Right hindlimb (tissue), 1 donor: Measurements from ENCODE around the gene SPDYE16.
"Not testable (repeated sequence)": the region's sequence is repeated elsewhere in the genome, so short reads cannot be mapped to it uniquely, and the experiment has no call there.

Source experiments
- DNase-seq: peaks from one replicate; pipeline ENCODE4 v3.0.0-alpha.2; 2018

SPDYE16 gene, protein sequence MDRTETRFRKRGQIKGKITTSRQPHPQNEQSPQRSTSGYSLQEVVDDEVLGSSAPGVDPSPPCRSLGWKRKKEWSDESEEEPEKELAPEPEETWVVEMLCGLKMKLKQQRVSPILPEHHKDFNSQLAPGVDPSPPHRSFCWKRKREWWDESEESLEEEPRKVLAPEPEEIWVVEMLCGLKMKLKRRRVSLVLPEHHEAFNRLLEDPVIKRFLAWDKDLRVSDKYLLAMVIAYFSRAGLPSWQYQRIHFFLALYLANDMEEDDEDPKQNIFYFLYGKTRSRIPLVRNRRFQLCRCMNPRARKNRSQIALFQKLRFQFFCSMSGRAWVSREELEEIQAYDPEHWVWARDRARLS

DNA sequence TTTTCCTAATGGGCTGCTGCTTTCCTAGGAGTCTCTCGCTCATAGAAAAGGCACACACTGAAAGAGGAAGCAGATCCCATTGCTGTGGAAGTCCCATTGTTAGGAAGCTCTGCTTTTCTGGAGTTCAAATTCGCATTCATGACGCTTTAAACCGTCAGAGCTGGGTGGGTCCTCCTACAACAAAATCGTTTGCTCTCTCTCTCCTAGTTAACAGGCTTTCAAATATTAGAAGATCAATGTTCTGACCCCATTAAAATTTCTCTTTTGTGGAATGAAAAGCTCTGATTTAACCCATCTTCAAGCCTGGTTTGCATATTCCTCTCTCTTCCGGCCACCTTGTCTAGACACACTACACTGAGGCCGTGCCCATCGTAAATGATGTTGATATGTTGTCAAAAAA is at the start of gene SPDYE16:
Gene SPDYE16, minus strand, starts transcription at position 101 of the 400 bp plus-strand sequence. CDS start 1,838 bp downstream, outside the sequence.
- DNase-seq: not testable (repeated sequence)

DNA sequence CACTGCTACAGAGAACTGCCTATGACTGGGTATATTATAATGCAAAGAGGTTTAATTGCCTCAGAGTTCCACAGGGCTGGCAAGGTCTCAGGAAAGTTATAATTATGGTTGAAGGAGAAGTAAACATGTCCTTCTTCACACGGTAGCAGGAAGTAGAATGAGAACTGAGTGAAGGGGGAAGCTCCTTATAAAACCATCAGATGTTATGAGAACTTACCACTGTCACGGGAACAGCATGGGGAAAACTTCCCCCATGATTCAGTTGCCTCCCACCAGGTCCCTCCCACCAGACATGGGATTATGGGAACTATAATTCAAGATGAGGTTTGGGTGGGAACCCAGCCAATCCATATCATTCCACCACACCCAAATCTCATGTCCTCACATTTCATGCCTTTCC is 49.6 kb upstream of the SPDYE16 start:
- DNase-seq: not testable (repeated sequence)

DNA sequence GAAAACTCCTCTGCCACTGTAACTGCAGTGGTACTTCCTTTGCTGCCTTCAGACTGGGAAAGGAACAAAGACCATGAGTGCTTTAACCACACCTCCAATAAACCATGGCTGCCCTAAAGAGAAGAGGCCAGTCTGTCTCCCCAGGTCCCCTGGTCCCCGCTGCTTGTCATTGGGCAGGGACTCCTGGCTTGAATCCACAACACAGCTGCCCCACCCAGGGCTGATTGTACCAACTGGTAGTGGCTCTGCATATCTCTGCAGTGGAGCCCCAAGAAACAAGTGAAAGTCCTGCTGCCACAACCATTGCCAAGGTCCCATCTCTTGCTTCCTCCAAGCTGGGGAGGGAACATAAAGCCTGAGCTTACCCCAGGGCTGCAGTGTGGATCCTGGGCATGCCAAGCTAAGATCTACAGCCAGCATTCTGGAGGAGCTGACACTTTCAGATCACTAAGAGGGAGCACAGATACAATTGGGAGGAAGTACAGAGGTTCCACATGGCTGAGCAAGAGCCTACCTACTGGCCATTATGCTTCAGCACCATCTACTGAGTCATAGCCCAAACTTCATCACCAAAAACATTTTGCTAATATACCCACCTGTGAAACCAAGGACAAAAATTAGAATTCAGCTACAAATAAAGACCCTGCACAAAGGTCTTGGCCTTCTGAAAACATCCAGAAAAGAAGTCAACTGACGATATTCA is 48.7 kb upstream of the SPDYE16 start:
- not testable (repeated sequence) for DNase-seq

DNA sequence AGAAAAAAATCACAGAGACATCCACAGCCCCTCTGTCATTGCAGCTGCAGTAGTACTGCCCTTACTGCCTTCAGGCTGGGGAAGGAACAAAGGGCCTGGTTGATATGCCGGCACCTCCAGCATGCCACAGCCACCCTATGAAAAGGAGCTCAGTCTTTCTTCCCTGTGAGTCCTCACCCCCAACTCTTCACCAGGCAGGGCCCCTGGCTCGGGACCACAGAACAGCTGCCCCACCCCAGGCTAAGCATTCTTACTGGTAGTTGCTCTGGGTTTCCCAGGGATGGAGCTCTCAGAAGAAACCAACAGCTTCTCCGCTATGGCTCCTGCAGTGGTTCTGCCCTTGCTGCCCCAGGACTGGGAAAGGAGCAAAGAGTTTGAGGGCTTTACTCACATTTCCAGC is 47.9 kb upstream of the SPDYE16 start:
- DNase-seq: not testable (repeated sequence)

DNA sequence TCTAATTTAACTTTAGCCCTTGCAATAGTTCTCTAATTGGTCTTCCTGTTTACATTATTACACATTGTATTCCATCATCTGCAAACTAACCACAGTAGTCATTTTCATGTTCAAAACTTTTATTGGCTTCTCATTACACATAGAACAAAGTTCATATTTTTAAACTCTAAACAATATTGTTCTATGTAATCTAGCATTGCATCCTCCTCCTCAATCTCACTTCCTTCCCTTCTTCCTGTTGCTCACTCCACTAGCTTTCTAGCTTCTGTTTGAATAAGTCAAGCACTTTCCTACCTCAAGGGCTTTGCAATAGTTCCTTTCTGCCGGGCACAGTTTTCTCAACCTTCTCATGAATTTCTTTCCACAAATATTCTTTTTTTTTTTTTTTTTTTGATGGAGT is 45.5 kb upstream of the SPDYE16 start:
- not testable (repeated sequence) for DNase-seq

DNA sequence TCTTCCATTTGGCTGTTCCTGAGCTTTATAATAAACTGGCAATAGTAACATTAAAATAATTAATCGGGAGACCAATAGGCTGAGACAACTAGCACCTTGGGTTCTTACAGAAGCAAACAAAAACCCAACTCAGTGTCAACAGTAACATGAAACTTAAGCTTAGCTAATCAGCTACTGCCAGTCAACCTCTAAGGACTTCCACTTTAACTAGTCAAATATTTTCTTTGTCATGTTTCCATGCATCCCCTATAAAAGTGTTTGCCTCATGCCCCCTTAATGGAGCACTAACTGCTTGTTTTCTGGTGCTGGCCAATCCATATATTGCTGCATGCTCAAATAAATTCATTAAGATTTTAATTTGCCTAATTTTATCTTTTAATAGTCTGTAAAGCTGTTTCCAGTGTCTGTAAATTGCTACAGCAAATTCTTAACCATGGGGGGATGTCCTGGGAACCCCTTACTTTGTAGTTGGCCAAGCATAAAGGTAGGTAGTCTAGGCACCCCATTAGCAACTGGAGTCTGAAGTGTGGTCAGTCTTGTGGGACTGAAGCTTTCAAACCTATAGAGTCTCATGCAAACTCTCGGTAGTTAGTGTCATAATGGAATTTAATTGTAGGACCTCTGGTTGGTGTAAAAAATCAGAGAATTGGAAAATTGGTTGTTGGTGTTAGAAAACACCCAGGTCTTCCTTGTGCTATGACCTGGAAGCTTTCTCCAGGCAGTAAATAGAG is 43.7 kb upstream of the SPDYE16 start:
- DNase-seq: not testable (repeated sequence)

DNA sequence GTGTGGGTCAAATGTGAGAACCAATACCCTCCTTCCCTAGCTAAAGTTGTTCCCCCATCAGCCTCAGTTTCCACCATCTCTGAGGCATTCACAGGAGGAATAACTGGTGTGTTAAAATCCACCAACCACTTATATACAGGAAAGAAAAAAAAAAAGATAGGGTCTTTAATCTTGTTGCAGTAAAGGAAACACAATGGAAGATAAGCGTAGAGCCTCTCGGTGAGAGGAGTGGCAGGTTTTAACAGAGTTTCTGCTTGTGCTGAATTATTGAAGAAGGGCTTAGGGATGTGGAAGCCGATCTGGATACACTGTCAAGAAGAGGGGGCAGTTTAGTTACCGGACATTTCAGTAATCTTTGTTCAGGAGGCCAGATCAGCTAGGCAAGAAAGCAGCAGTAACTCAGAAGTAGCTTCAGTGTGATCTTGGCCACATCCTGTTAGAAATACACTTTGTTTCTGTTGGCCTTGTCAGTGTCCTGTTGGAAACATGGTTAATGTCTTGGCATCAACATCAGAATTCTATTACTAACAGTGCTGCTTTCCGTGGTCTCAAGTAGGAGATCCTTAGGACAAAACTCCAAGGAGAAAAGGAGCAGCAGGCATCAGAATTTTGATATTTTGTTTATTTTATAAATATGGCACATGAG is 40.7 kb upstream of the SPDYE16 start:
- DNase-seq: peak; percentile 30

DNA sequence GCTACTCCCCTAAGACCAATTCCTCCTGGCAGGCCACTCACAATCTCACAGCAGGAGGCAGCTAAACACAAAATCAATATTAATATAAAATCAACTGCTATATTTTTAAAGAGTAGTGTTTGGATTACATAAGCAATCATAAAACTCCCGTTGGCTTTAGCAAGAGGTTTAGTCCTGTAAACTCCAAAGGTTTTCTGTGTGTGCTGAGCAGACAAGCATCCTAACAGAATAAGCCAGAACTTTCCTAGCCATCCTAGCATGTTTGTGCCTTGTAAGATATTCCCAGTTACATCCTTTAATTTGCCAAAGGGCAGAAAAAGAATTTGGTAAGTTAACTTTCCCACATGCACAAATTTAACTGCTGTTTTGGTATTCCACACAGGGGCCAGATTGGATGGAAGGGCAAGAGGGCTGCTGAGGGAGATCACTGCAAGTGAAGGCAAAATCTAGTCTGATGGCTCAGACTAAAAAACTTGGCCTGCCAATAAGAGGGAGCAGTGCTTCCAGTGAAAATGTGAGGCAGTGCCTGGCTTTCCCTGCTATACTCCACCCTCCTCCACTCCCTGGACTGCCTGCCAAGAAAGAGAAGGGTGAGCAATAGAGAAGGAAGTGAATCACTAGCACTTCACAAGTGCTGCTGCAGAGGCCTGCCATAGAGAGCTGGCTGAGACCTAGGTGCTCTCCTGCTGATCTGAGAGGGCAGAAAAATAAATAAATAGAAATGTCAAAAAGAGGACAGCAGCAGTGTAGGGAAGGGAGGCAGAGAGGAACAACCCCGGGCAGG is 39.9 kb upstream of the SPDYE16 start:
- peak; percentile 82 for DNase-seq

DNA sequence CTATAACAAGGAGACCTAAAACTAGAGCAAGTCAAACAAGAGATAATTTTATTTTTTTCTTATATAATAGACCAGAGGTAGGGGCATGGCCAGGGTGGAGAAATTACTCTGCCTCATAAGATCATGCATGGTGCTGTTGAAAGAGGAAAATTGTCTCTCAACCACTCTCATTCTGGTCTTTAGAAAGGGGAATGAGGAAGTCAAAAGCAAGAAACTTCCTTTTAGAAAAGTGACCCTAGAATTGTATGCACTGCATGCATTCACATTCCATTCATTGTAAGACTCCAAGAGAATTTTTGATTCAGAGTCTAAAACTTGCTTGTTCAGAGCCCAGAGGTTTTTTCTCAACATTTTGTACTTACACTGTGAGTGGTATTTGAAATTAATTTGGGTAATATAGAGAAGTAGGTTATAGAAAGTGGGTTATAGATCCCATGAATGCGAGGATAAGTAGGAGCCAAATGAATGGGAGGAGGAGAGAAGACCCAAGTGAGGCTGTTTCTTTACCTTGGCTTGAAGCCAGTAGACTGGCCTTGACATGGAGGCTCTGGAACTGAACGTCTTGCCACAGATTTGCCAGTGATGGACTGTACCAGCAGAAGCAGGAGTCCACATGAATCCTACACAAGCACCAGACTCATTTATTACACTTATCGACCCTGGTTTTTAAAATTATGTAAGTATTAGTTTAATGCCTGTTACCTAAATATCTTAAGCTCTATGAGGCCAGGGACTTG is 33.0 kb upstream of the SPDYE16 start:
- DNase-seq: not testable (repeated sequence)

DNA sequence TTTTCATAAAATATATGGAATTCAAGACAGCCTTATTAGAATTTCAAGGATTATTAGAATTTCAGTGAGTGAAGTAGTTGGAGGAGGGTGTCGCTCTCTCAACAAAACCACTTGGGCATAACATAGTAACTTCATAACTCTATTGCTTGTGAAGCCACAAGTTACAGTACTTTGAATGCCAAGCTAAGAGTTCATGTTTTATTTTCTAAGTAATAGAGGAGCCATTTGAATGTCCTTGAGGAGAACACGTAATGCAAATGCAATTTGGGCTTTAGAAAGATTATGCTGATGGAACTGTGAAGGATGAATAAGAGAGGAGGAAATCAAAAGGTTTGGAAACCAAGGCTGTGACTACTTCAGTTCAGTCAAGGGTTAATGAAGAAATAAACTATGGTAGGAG is 32.3 kb upstream of the SPDYE16 start:
- DNase-seq: not testable (repeated sequence)

DNA sequence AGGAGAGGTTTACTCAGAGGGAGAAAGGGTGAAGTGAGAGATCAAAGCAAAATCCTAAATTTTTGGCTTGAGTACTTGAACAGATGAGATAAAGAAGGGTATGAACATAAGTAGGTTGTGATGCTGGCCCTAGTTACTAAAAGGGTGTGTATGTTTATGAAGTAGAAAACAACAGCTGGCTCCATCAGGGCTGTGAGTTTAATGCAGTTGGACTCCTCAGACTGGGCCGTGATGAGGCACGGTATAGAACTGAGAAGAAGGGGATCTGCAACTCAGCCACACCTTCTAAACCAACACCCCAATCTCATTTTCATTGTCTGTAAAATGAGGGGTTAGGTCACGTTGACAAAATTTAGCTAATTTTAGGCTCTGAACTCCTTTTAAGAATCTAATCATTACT is 29.2 kb upstream of the SPDYE16 start:
- DNase-seq: not testable (repeated sequence)

DNA sequence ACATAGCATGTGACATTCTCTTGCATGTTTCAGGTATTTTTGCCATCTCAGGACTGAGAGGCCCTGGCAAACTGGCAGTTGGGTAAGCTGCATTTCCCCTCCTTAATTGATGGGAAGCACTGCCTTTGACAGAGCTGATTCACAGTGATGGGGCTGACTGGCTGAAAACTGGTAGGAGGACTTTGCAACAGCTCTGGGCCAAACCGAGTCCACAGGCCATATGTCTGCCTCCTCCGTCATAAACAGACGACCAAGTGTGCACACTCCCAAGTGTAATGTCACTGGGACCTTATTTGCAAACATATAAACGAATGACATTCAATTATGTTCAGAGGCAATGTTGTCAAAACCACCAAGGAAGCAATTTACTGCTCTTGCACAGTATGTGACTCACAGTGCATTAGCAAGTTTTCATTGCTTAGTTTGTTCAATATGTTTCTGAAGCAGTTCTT is 27.3 kb upstream of the SPDYE16 start:
- DNase-seq: not testable (repeated sequence)

DNA sequence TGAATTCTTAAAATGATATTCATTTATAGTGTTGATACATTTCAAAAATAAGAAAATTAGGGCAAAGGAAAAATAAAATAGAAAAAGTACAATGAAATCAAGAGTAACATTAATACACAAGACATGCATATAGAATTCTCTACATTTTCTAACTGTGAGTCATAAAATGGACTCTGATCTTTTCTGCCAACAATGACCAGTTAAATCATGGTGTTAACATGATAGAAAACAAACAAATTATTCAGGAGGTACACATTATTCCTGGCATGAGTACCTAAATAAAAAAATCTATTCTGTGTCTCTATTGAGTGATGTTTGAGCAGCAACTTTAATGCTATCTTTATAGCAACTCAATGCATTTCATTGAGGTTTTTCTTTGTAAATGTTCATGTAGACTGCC is 25.6 kb upstream of the SPDYE16 start:
- DNase-seq: not testable (repeated sequence)

DNA sequence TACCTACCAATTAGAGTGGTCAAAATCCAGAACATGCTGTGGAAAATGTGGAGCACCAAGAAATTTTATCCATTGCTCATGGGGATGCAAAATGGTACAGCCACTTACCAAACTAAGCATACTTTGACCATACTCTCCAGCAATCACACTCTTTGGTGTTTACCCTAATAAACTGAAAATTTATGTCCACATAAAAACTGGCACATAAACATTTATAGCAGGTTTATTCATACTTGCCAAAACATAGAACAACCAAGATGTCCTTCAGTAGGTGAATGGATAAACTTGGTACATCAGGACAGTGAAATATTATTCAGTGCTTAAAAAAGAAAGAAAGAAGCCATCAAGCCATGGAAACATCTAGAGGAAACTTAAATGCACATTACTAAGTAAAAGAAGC is 24.7 kb upstream of the SPDYE16 start:
- not testable (repeated sequence) for DNase-seq

DNA sequence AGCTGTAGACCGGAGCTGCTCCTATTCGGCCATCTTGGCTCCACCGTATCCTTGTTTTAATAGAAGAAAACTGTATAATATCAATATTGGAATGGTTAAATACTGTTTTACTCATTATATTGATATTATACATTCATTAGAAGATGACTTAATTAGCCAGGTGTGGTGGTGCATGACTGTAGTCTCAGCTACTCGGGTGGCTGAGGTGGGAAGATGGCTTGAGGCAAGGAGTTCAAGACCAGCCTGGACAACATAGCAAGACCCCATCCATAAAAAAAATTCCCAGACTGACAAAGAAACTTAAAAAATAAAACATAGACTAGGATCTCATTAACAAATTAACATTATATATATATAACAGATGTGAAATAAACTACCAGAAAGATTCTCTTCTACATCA is 24.2 kb upstream of the SPDYE16 start:
- DNase-seq: not testable (repeated sequence)

DNA sequence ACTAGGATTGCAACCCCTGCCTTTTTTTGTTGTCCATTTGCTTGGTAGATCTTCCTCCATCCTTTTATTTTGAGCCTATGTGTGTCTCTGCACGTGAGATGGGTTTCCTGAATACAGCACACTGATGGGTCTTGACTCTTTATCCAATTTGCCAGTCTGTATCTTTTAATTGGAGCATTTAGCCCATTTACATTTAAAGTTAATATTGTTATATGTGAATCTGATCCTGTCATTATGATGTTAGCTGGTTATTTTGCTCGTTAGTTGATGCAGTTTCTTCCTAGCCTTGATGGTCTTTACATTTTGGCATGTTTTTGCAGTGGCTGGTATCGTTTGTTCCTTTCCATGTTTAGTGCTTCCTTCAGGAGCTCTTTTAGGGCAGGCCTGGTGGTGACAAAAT is 21.9 kb upstream of the SPDYE16 start:
- DNase-seq: not testable (repeated sequence)

DNA sequence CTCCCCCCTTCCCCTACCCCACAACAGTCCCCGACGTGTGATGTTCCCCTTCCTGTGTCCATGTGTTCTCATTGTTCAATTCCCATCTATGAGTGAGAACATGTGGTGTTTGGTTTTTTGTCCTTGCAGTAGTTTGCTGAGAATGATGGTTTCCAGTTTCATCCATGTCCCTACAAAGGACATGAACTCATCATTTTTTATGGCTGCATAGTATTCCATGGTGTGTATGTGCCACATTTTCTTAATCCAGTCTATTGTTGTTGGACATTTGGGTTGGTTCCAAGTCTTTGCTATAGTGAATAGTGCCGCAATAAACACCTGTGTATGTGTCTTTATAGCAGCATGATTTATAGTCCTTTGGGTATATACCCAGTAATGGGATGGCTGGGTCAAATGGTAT is 18.2 kb upstream of the SPDYE16 start:
- DNase-seq: not testable (repeated sequence)

DNA sequence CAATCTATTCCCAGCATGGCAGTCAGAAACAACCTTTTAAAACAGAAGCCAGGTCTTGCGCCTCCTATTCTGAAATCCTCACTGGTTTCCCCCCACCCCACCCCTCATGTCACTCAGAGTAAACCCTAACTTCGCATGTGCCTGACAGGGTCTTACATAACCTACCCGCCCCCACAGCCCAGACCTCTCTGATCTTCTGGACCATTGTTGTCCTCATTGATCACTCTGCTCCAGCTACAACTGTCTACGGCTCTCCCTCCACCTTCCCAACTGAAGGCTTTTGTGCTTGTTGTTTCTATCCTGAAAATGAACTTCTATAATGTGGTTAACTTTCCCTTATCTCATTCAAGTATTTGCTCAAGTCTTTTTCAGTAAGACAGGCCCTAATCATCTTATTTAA is 17.1 kb upstream of the SPDYE16 start:
- DNase-seq: not testable (repeated sequence)

DNA sequence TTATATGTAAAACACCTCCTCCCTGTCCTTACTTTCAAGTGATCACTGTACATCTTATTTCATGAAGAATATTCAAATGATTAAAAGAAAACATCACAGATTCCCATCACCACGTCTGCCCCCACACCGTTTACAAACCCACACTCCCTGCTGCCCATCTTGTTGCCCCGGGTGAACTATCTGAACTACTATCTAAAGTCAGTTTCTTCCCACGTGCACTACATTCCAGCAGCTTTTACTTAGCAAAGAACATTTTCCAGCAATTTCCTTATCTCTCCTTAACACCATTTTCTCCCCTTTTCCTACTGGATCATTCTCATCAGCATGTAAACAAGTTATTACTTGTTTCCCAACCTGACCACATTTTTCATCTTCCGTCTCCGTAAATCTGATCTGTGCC is 16.6 kb upstream of the SPDYE16 start:
- not testable (repeated sequence) for DNase-seq

DNA sequence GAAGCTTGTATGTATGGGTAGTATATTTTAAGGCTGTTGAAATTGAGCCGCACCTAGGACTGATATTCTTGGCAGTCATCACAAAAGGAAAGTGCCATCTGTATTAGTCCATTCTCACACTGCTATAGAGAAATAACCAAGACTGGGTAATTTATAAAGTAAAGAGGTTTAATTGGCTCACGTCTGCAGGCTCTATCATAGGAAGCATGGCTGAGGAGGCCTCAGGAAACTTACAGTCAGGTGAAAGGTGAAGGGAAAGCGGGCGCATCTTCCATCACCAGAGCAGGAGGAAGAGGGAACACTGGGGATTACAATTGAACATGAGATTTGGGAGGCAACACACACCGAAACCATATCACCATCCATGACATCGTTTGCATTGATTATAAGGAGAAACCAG is 8.9 kb upstream of the SPDYE16 start:
- DNase-seq: not testable (repeated sequence)

DNA sequence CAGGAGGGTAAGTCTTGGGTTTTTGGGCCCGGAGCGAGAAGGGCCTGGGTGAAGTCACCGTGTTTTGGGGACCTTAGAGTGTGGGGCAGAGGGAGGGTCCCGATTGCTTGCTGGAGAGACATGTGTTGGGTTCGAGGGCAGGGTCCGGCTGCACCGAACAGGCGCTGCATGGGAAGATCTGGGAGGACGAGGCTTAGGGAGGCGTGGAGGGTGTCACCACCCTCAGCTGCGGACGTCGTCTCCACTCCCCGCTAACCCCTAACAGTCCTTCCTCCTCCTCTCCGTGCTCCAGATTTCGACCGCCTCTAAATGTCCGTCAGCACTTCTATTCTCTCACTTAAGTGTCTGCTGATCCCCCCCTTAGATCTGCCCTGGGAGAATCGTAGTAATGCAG is 6.8 kb upstream of the SPDYE16 start:
- DNase-seq: peak; percentile 16
